H1 (cell line): ENCODE measurements around the gene RNF13. TPM values are rescaled to one million over a fixed set of nuclear protein-coding genes. Genes with fewer than 3 reads are reported as not detected.

Experiments used
- CTCF ChIA-PET: fragments of 300-600 bp; sonication (Branson Sonifier 250); formaldehyde crosslinking; loops from one replicate; lab custom pipeline; 2021; ENCODE audit not compliant: partially characterized antibody; lab: Charles Lee
- POLR2A ChIA-PET: fragments of 300-600 bp; sonication (Branson Sonifier 250); formaldehyde crosslinking; loops from one replicate; lab custom pipeline; 2021; ENCODE audit warnings: inconsistent platforms; ENCODE audit not compliant: partially characterized antibody; lab: Charles Lee
- DNase-seq, 2 experiments: peaks; one replicate each; pipeline versions ENCODE4 v3.0.0 to v3.0.0-alpha.2; 2010 to 2022; ENCODE audit warnings: low spot score in 2 of 2, low read depth in 1 of 2, mixed read lengths in 1 of 2
- FAIRE-seq: peaks from 2 replicates; lab custom pipeline; 2011; peaks lifted over from hg19 to GRCh38; lab: Jason Lieb, UNC
- H2AFZ ChIP-seq: 2 replicates; pipeline ENCODE4 v1.8.1; 2012; ENCODE audit warnings: low read length, inconsistent platforms
- H2AK5ac ChIP-seq: 2 replicates; pipeline ENCODE4 v1.6.1; 2013; ENCODE audit warnings: low read depth, low read length
- H2BK120ac ChIP-seq: replicated peaks from 2 replicates; pipeline ENCODE3; 2013; ENCODE audit warnings: low read depth, low read length, inconsistent platforms
- H2BK12ac ChIP-seq: 2 replicates; pipeline ENCODE4 v1.6.1; 2013; ENCODE audit warnings: low read depth, low read length
- H2BK15ac ChIP-seq: 2 replicates; pipeline ENCODE4 v1.6.1; 2013; ENCODE audit warnings: low read length
- H2BK20ac ChIP-seq: 2 replicates; pipeline ENCODE4 v1.6.1; 2013; ENCODE audit warnings: low read length
- H2BK5ac ChIP-seq: 2 replicates; pipeline ENCODE4 v1.6.1; 2013; ENCODE audit warnings: low read depth, low read length
- H3K14ac ChIP-seq: 2 replicates; pipeline ENCODE4 v1.6.1; 2013; ENCODE audit warnings: inconsistent platforms; ENCODE audit not compliant: insufficient read length
- H3K18ac ChIP-seq: 2 replicates; pipeline ENCODE4 v1.6.1; 2013; ENCODE audit warnings: low read length; ENCODE audit errors: extremely low read depth
- H3K23ac ChIP-seq: 2 replicates; pipeline ENCODE4 v1.6.1; 2013; ENCODE audit warnings: inconsistent platforms; ENCODE audit not compliant: insufficient read length
- H3K23me2 ChIP-seq: 2 replicates; pipeline ENCODE4 v1.6.1; 2013; ENCODE audit warnings: low read depth, low read length
- H3K27ac ChIP-seq: 2 replicates; pipeline ENCODE4 v1.6.1; 2011; ENCODE audit warnings: low read depth, low read length, inconsistent platforms
- H3K27me3 ChIP-seq, 4 experiments: replicated peaks in 1 of 4; 1 replicate in 1 of 4; 2 replicates in 3 of 4; pipeline versions ENCODE4 v1.6.1 to v1.8.1; 2011 to 2013; ENCODE audit warnings: low read length in 3 of 4, mild to moderate bottlenecking in 3 of 4, inconsistent platforms in 2 of 4, mixed read lengths in 2 of 4, moderate library complexity in 1 of 4; ENCODE audit not compliant: control insufficient read depth in 3 of 4, insufficient read depth in 3 of 4; ENCODE audit errors: extremely low read depth in 1 of 4
- H3K36me3 ChIP-seq, 4 experiments: 2 replicates each; pipeline versions ENCODE4 v1.6.1 to v1.8.1; 2011 to 2013; ENCODE audit warnings: mild to moderate bottlenecking in 4 of 4, low read length in 3 of 4, moderate library complexity in 2 of 4, control low read depth in 1 of 4, inconsistent platforms in 1 of 4; ENCODE audit not compliant: insufficient read depth in 4 of 4, control insufficient read depth in 2 of 4
- H3K4ac ChIP-seq: replicated peaks from 2 replicates; pipeline ENCODE3; 2013; ENCODE audit warnings: low read length, low read depth, mixed read lengths, inconsistent platforms; ENCODE audit not compliant: insufficient read length
- H3K4me1 ChIP-seq, 4 experiments: replicated peaks in 1 of 4; 1 replicate in 1 of 4; 2 replicates in 3 of 4; pipeline versions ENCODE4 v1.6.1 to v1.8.1; 2011 to 2013; ENCODE audit warnings: low read length in 3 of 4, inconsistent platforms in 2 of 4, mixed read lengths in 1 of 4; ENCODE audit not compliant: insufficient read depth in 4 of 4, control insufficient read depth in 3 of 4
- H3K4me2 ChIP-seq, 2 experiments: 2 replicates each; pipeline versions ENCODE4 v1.6.1 to v1.8.1; 2011 to 2013; ENCODE audit warnings: low read depth in 2 of 2, low read length in 2 of 2, control low read depth in 1 of 2, inconsistent platforms in 1 of 2, mild to moderate bottlenecking in 1 of 2; ENCODE audit not compliant: insufficient read depth in 1 of 2
- H3K4me3 ChIP-seq, 4 experiments: fragments of 200-600, 300-600 bp in 1 of 4; sonication (generic), shearing (Covaris generic), sonication (Bioruptor Twin) in 1 of 4; 2 replicates each; pipeline versions ENCODE4 v1.5.1 to v1.8.1; 2011 to 2016; ENCODE audit warnings: low read length in 4 of 4, low read depth in 3 of 4, control low read depth in 2 of 4, inconsistent platforms in 2 of 4, mild to moderate bottlenecking in 2 of 4, mixed read lengths in 1 of 4, moderate library complexity in 1 of 4; ENCODE audit not compliant: insufficient read depth in 2 of 4; ENCODE audit errors: extremely low read depth in 1 of 4
- H3K56ac ChIP-seq: replicated peaks from 2 replicates; pipeline ENCODE3; 2013; ENCODE audit warnings: low read depth, mild to moderate bottlenecking, mixed read lengths, low read length, inconsistent platforms; ENCODE audit not compliant: insufficient read length
- H3K79me1 ChIP-seq: 2 replicates; pipeline ENCODE4 v1.6.1; 2013; ENCODE audit warnings: low read depth, low read length, control low read depth
- H3K79me2 ChIP-seq, 2 experiments: 2 replicates each; pipeline versions ENCODE4 v1.6.1 to v1.8.1; 2012 to 2013; ENCODE audit warnings: low read length in 2 of 2, mild to moderate bottlenecking in 2 of 2, inconsistent platforms in 1 of 2; ENCODE audit not compliant: insufficient read depth in 2 of 2, control insufficient read depth in 1 of 2
- H3K9ac ChIP-seq, 4 experiments: replicated peaks in 1 of 4; 1 replicate in 1 of 4; 2 replicates in 3 of 4; pipeline versions ENCODE4 v1.6.1 to v1.8.1; 2011 to 2013; ENCODE audit warnings: low read depth in 3 of 4, low read length in 3 of 4, control low read depth in 2 of 4, mild to moderate bottlenecking in 2 of 4, moderate library complexity in 2 of 4, inconsistent platforms in 1 of 4; ENCODE audit errors: extremely low read depth in 1 of 4
- H3K9me3 ChIP-seq, 2 experiments: 2 replicates each; pipeline versions ENCODE4 v1.6.1 to v1.8.1; 2012 to 2013; ENCODE audit warnings: mild to moderate bottlenecking in 2 of 2, moderate library complexity in 2 of 2, control low read depth in 1 of 2, inconsistent platforms in 1 of 2, low read depth in 1 of 2, low read length in 1 of 2, mixed read lengths in 1 of 2; ENCODE audit not compliant: insufficient read depth in 2 of 2
- H4K20me1 ChIP-seq, 2 experiments: replicated peaks in 1 of 2; 2 replicates each; pipeline versions ENCODE3 to v1.8.1; 2011 to 2013; ENCODE audit warnings: inconsistent platforms in 2 of 2, low read length in 2 of 2, mild to moderate bottlenecking in 1 of 2; ENCODE audit not compliant: insufficient read depth in 2 of 2, control insufficient read depth in 1 of 2
- H4K5ac ChIP-seq: 2 replicates; pipeline ENCODE4 v1.6.1; 2013; ENCODE audit warnings: low read length, low read depth, mixed read lengths, inconsistent platforms; ENCODE audit not compliant: insufficient read length
- H4K8ac ChIP-seq: 2 replicates; pipeline ENCODE4 v1.8.0; 2013; ENCODE audit warnings: mild to moderate bottlenecking, moderate library complexity, low read length, inconsistent platforms; ENCODE audit not compliant: insufficient read depth; ENCODE audit errors: extremely low read depth
- H4K91ac ChIP-seq: replicated peaks from 2 replicates; pipeline ENCODE3; 2013; ENCODE audit warnings: low read length, mixed read lengths, inconsistent platforms; ENCODE audit not compliant: insufficient read length
- ATF3 ChIP-seq: IDR thresholded peaks from 2 replicates; pipeline ENCODE4 v1.6.1; 2011; ENCODE audit warnings: low read depth, mild to moderate bottlenecking, low read length; ENCODE audit not compliant: insufficient read depth
- CEBPB ChIP-seq: IDR thresholded peaks from 2 replicates; pipeline ENCODE4 v1.6.1; 2012; ENCODE audit warnings: low read depth, low read length
- CTBP2 ChIP-seq: IDR thresholded peaks from 2 replicates; pipeline ENCODE4 v1.7.0; 2011; ENCODE audit warnings: borderline replicate concordance, mild to moderate bottlenecking, moderate library complexity, mixed read lengths, low read length; ENCODE audit not compliant: insufficient read depth, insufficient read length
- E2F6 ChIP-seq: IDR thresholded peaks from 2 replicates; pipeline ENCODE4 v1.6.1; 2012; ENCODE audit warnings: inconsistent platforms
- FOSL1 ChIP-seq: IDR thresholded peaks from 2 replicates; pipeline ENCODE4 v1.6.1; 2011; ENCODE audit warnings: mild to moderate bottlenecking, low read depth, low read length, moderate library complexity; ENCODE audit not compliant: insufficient read depth
- HDAC2 ChIP-seq, 2 experiments: fragments of 300-600 bp in 1 of 2; sonication (generic) in 1 of 2; IDR thresholded peaks; 2 replicates each; pipeline ENCODE4 v1.6.1; 2011 to 2012; ENCODE audit warnings: low read depth in 2 of 2, low read length in 2 of 2, mild to moderate bottlenecking in 2 of 2, moderate library complexity in 2 of 2, borderline replicate concordance in 1 of 2, inconsistent platforms in 1 of 2
- JUND ChIP-seq: IDR thresholded peaks from 2 replicates; pipeline ENCODE4 v1.6.1; 2011; ENCODE audit warnings: mild to moderate bottlenecking, improper control_type of control experiment, low read length
- KDM5A ChIP-seq: fragments of 200-600 bp; IDR thresholded peaks from 2 replicates; pipeline ENCODE4 v1.7.1; 2012; ENCODE audit warnings: mild to moderate bottlenecking, low read length, inconsistent platforms, mixed read lengths
- RBBP5 ChIP-seq: IDR thresholded peaks from 2 replicates; pipeline ENCODE4 v1.7.1; 2012; ENCODE audit warnings: low read depth, mild to moderate bottlenecking, inconsistent platforms, low read length, moderate library complexity, borderline replicate concordance
- RFX5 ChIP-seq: IDR thresholded peaks from 2 replicates; pipeline ENCODE4 v1.6.1; 2011; ENCODE audit warnings: low read depth, low read length, improper control_type of control experiment, borderline replicate concordance
- SAP30 ChIP-seq: fragments of 300-600 bp; sonication (generic); IDR thresholded peaks from 2 replicates; pipeline ENCODE4 v1.7.1; 2012; ENCODE audit warnings: low read length, moderate library complexity, mild to moderate bottlenecking, inconsistent platforms; ENCODE audit not compliant: insufficient read depth, insufficient replicate concordance
- TCF12 ChIP-seq: IDR thresholded peaks from 2 replicates; pipeline ENCODE4 v1.6.1; 2011; ENCODE audit warnings: low read depth, mild to moderate bottlenecking, low read length
- WGBS, 2 experiments: shearing (Covaris generic) in 1 of 2; methylation state at CpG; one replicate each; pipeline versions ENCODE4 v1.1.6 to v1.1.7; 2013 to 2015; ENCODE audit warnings: low lambda C conversion rate in 2 of 2, mixed read lengths in 2 of 2, inconsistent platforms in 1 of 2, low coverage in 1 of 2, missing lambda C conversion rate in 1 of 2; ENCODE audit not compliant: insufficient replicate concordance in 2 of 2, insufficient coverage in 1 of 2, insufficient read length in 1 of 2; ENCODE audit errors: extremely low coverage in 1 of 2, missing lambda C conversion rate in 1 of 2; 5-methylcytosine and 5-hydroxymethylcytosine counted together
- polyA plus RNA-seq, 7 experiments: library from polyadenylated mRNA; depleted of rRNA in 3 of 7; stranded (reverse) in 5 of 7; unstranded in 2 of 7; fragments of >200 nt in 5 of 7; fragments of 200-250 nt in 2 of 7; gene quantifications; 1 replicate in 5 of 7; 2 replicates in 1 of 7; 4 replicates in 1 of 7; pipeline versions ENCODE4 v1.2.1 to v1.2.3, GENCODE V29; 2011 to 2013; ENCODE audit warnings: missing spikeins in 2 of 7, mixed read lengths in 2 of 7
- total RNA-seq: library from RNA; stranded (reverse); fragmentation: NEBNext Ultra II Directional; extraction: Animal tissue kit (Norgen Biotek cat#: 25700); gene quantifications from 2 replicates; pipeline ENCODE4 v1.2.1, GENCODE V29; 2021

RNF13 gene
- total and polyA plus RNA-seq, 2 of the 8 experiments (the other 6 are each of a cell fraction or from before 2014, with no cell fraction given): 19.4 to 35.4 TPM

- H3K4me1 ChIP-seq: no peaks in the 10 kb centered on the region
- no peak overlapping the region for H2BK20ac ChIP-seq
- no peak overlapping the region for H3K27ac ChIP-seq
- H4K8ac ChIP-seq: no peak overlapping the region
- H3K36me3 ChIP-seq: no peaks in the 10 kb centered on the region
- no peak overlapping the region for H4K91ac ChIP-seq
- no peak overlapping the region for H2BK12ac ChIP-seq
- no peaks in the 10 kb centered on the region for H3K9me3 ChIP-seq
- H3K79me1 ChIP-seq: no peaks in the 10 kb centered on the region
- H3K56ac ChIP-seq: no peak overlapping the region
- no peak overlapping the region for H3K4me2 ChIP-seq
- H2BK120ac ChIP-seq: no peak overlapping the region
- no peak overlapping the region for H3K9ac ChIP-seq
- no peak for FAIRE-seq
- H3K23ac ChIP-seq: no peak overlapping the region
- no peak overlapping the region for H3K4me3 ChIP-seq
- 93% methylated on average over 6 of the region's 6 CpGs; no CpG with 5 or more reads in 1 of the 2 experiments for WGBS, 2 experiments
- H2BK15ac ChIP-seq: no peak overlapping the region
- CTCF ChIA-PET: interaction anchor here (0.6 to 11.0 kb wide), 20 partner anchors 8 to 473 kb away, joined by 3 to 103 read pairs (median 4); partner anchors contain the start of gene COMMD2
- H3K14ac ChIP-seq: no peak overlapping the region
- H3K79me2 ChIP-seq: no peaks in the 10 kb centered on the region
- no peak overlapping the region for H4K5ac ChIP-seq
- H3K4ac ChIP-seq: no peak overlapping the region
- H4K20me1 ChIP-seq: no peaks in the 10 kb centered on the region
- H2AK5ac ChIP-seq: no peak overlapping the region
- no peak overlapping the region for H2AFZ ChIP-seq
- DNase-seq: no peak
- no peaks in the 10 kb centered on the region for H3K27me3 ChIP-seq
- POLR2A ChIA-PET: interaction anchor here (1.0 to 1.2 kb wide), 2 partner anchors 9 to 45 kb away, joined by 3 to 6 read pairs; partner anchors contain the start of gene RNF13
- H2BK5ac ChIP-seq: no peak overlapping the region
- H3K23me2 ChIP-seq: no peaks in the 10 kb centered on the region; the same call in 1 of the 2 replicates
- H3K18ac ChIP-seq: no peak overlapping the region
- TF ChIP-seq HDAC2 (IDR thresholded peaks at IDR 0.05; ENCODE audit: borderline replicate concordance in 1 of 2, low read depth in 2 of 2, low read length in 2 of 2) (no peak), CEBPB (no peak), ATF3 (no peak), FOSL1 (no peak), TCF12 (no peak), SAP30 (no peak), KDM5A (no peak), E2F6 (no peak), RFX5 (no peak), RBBP5 (no peak), CTBP2 (no peak), JUND (no peak)
Observed at GRCh38 chr3:149767720-149768119, 45.3 kb upstream of the RNF13 start.
